ENCODE data around the gene ERMAP. TPM values are rescaled to one million over a fixed set of nuclear protein-coding genes. Genes with fewer than 3 reads are reported as not detected.

ERMAP gene
- total RNA-seq, 1 donor from 2014 or later: 18.2 TPM

DNA sequence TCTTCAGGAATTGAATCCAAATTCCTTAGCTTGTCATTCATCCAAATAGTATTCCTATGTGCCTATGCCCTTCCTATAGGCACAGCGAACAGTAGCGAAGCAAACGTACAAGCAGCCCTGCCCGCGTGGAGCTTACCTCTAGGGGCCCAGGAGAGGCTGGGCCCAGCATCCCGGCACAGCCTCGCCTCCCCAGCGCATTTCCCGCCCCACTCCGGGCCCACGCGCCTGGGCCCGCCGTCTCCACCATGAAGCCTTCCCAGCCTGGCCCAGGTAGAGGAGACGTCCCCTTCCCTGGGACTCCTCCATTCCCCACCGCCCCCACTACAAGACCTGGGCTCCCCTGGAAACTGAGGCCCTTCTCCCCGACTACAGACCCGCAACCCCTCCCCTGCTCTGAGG is 32.4 kb upstream of the ERMAP start:
- H3K27ac ChIP-seq: no peak overlapping the region
- peaks cover 10% of the 10 kb centered on the region for H3K36me3 ChIP-seq
- H3K9me3 ChIP-seq: no peaks in the 10 kb centered on the region
- ATAC-seq (no peak), DNase-seq (no peak)
- H3K4me1 ChIP-seq: peaks cover 9% of the 10 kb centered on the region
- H3K27me3 ChIP-seq: no peaks in the 10 kb centered on the region
- intact Hi-C loops (cut with DNase I): no loop called here
- H3K4me3 ChIP-seq: no peak overlapping the region
- TF ChIP-seq CTCF (IDR thresholded peaks at IDR 0.05): no peak

- Histone ChIP-seq H3K27me3 (no peaks in the 10 kb centered on the region), H3K36me3 (peaks cover 10% of the 10 kb centered on the region), H3K4me3 (peak within 1 kb of the TSS; percentile 47), H3K9me3 (no peaks in the 10 kb centered on the region), H3K27ac (no peak within 1 kb of the TSS), H3K4me1 (peaks cover 9% of the 10 kb centered on the region)
- ATAC-seq: peak; percentile 54
- DNase-seq: no peak
- TF ChIP-seq CTCF (IDR thresholded peaks at IDR 0.05): no peak
- intact Hi-C loops (cut with DNase I): no loop called here
Observed at GRCh38 chr1:42784946-42785693, 31.8 kb upstream of the ERMAP start, which contains the start of gene TMEM269. TMEM269 (plus strand) TSS chr1:42784991; CDS start chr1:42789894, 4,903 bp downstream.

- no peak for ATAC-seq
- DNase-seq: no peak
- intact Hi-C loops (cut with DNase I): no loop called here
- H3K27ac ChIP-seq: no peak overlapping the region
- no peaks in the 10 kb centered on the region for H3K27me3 ChIP-seq
- H3K9me3 ChIP-seq: no peaks in the 10 kb centered on the region
- H3K36me3 ChIP-seq: peaks cover 6% of the 10 kb centered on the region
- TF ChIP-seq CTCF (IDR thresholded peaks at IDR 0.05): no peak
- peaks cover 9% of the 10 kb centered on the region for H3K4me1 ChIP-seq
- H3K4me3 ChIP-seq: no peak overlapping the region
Observed at GRCh38 chr1:42786097-42786496, 30.8 kb upstream of the ERMAP start.

GRCh38 chr1:42788021-42788420 is 28.9 kb upstream of the ERMAP start:
- Histone ChIP-seq H3K4me3 (no peak overlapping the region), H3K27me3 (no peaks in the 10 kb centered on the region), H3K27ac (no peak overlapping the region), H3K4me1 (peaks cover 9% of the 10 kb centered on the region), H3K36me3 (no peaks in the 10 kb centered on the region), H3K9me3 (no peaks in the 10 kb centered on the region)
- intact Hi-C loops (cut with DNase I): no loop called here
- no peak for DNase-seq
- TF ChIP-seq CTCF (IDR thresholded peaks at IDR 0.05): no peak
- ATAC-seq: no peak

- Histone ChIP-seq H3K4me3 (no peak overlapping the region), H3K36me3 (no peaks in the 10 kb centered on the region), H3K27ac (no peak overlapping the region), H3K27me3 (no peaks in the 10 kb centered on the region), H3K4me1 (no peaks in the 10 kb centered on the region), H3K9me3 (no peaks in the 10 kb centered on the region)
- intact Hi-C loops (cut with DNase I): no loop called here
- DNase-seq (no peak), ATAC-seq (peak; percentile 36)
- no peak for TF ChIP-seq CTCF (IDR thresholded peaks at IDR 0.05)
Observed at GRCh38 chr1:42793824-42794223, 23.1 kb upstream of the ERMAP start.

All from upper lobe of right lung (tissue), 1 donor.